ENCODE results near the gene PRRX2. TPM values are rescaled to one million over a fixed set of nuclear protein-coding genes. Genes with fewer than 3 reads are reported as not detected.

The PRRX2 gene
- total and polyA plus RNA-seq, 2 of the 4 experiments (the other 2 are of a cell fraction), result 12.7 to 35.5 TPM

GRCh38 chr9:129650680-129651235 lies 14.7 kb upstream of the PRRX2 start:
- Histone ChIP-seq H3K4me2 (ENCODE audit: low read depth, low read length) (no peak overlapping the region), H4K20me1 (ENCODE audit: insufficient read depth, low read length) (no peaks in the 10 kb centered on the region), H3K18ac (ENCODE audit: low read depth, low read length) (no peak overlapping the region; the same call in 1 of the 2 replicates), H4K91ac (ENCODE audit: insufficient read depth, low read depth, low read length) (no peak overlapping the region; the same call in 1 of the 2 replicates), H3K27ac (ENCODE audit: insufficient read depth, low read length) (no peak overlapping the region), H3K79me1 (ENCODE audit: low read depth in 1 of 2, low read length in 2 of 2) (peaks cover 0 to 10% of the 10 kb centered on the region in 2 experiments; a peak in 1 of 4 replicates), H3K9me1 (ENCODE audit: insufficient read depth, low read length) (peaks cover 10% of the 10 kb centered on the region), H2AK5ac (ENCODE audit: low read depth, low read length) (no peak overlapping the region), H4K5ac (ENCODE audit: low read depth, low read length) (no peak overlapping the region), H3K14ac (replicated peaks; ENCODE audit: low read depth, low read length) (peak overlapping the region; percentile 53; the same call in 1 of the 2 replicates), H2AFZ (replicated peaks; ENCODE audit: low read length, poor library complexity) (no peak overlapping the region), H2AK9ac (replicated peaks; ENCODE audit: low read depth, low read length, poor library complexity) (no peak overlapping the region), H2BK20ac (ENCODE audit: low read depth, low read length) (peak overlapping the region; percentile 42; the same call in 1 of the 2 replicates), H3K9me3 (ENCODE audit: control insufficient read depth, insufficient read depth, low read length) (no peaks in the 10 kb centered on the region), H3K27me3 (ENCODE audit: control insufficient read depth, insufficient read depth, low read length) (no peaks in the 10 kb centered on the region), H3K56ac (ENCODE audit: extremely low read depth, insufficient read depth, low read length) (no peak overlapping the region), H3K4me1 (ENCODE audit: control insufficient read depth, insufficient read depth, low read length) (peaks cover 15% of the 10 kb centered on the region; the same call in 1 of the 2 replicates), H3K4ac (ENCODE audit: low read depth, low read length) (peak overlapping the region; percentile 47; the same call in 1 of the 2 replicates), H2BK120ac (ENCODE audit: low read depth, low read length) (0 out of 2 replicates have a peak overlapping the region, but pooled peaks have one; percentile 46), H2BK15ac (ENCODE audit: low read depth, low read length) (no peak overlapping the region), H3K9ac (ENCODE audit: low read depth, low read length) (no peak overlapping the region), H2BK5ac (ENCODE audit: low read depth, low read length, poor library complexity, severe bottlenecking) (no peak overlapping the region), H3K36me3 (ENCODE audit: control insufficient read depth, insufficient read depth, low read length) (no peaks in the 10 kb centered on the region), H3K4me3 (ENCODE audit: insufficient read depth, low read depth, low read length) (no peak overlapping the region), H3K23ac (ENCODE audit: low read depth, low read length) (no peak overlapping the region), H4K8ac (ENCODE audit: low read depth in 2 of 2, low read length in 2 of 2) (no peak overlapping the region)
- WGBS, 2 experiments (ENCODE audit: extremely low coverage in 2 of 2, insufficient read length in 1 of 2), result 97% methylated on average over 4 of the region's 10 CpGs; no CpG with 5 or more reads in 1 of the 2 experiments
- ChIA-PET CTCF (no interaction called here), POLR2A (ENCODE audit: unreplicated experiment) (no interaction called here)
- in situ Hi-C loops (cut with MboI; ENCODE audit: low sequenced_read_pairs) (loop anchor here (5.0 kb wide), 1 partner anchor 132 kb away; no protein-coding TSS in a partner anchor), dilution Hi-C loops (cut with HindIII; ENCODE audit: low sequenced_read_pairs, unreplicated experiment) (no loop called here), intact Hi-C loops (cut with micrococcal nuclease) (no loop called here)
- ATAC-seq (ENCODE audit: low read depth), result no peak
- no peak for TF ChIP-seq POLR2A (IDR thresholded peaks at IDR 0.05; ENCODE audit: low read depth, low read length)
- no peak for TF ChIP-seq CHD1 (IDR thresholded peaks at IDR 0.05; ENCODE audit: low read depth, low read length)
- TF ChIP-seq, protein P1, sequence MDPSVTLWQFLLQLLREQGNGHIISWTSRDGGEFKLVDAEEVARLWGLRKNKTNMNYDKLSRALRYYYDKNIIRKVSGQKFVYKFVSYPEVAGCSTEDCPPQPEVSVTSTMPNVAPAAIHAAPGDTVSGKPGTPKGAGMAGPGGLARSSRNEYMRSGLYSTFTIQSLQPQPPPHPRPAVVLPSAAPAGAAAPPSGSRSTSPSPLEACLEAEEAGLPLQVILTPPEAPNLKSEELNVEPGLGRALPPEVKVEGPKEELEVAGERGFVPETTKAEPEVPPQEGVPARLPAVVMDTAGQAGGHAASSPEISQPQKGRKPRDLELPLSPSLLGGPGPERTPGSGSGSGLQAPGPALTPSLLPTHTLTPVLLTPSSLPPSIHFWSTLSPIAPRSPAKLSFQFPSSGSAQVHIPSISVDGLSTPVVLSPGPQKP (IDR thresholded peaks at IDR 0.05; ENCODE audit: borderline replicate concordance, low read depth, low read length), result no peak
- TF ChIP-seq FOS (IDR thresholded peaks at IDR 0.05; ENCODE audit: low read depth, low read length), result no peak
- TF ChIP-seq RAD21 (IDR thresholded peaks at IDR 0.05; ENCODE audit: low read length), result no peak
- no peak for TF ChIP-seq CEBPB (IDR thresholded peaks at IDR 0.05; ENCODE audit: low read depth, low read length)
- no peak for TF ChIP-seq RFX5 (IDR thresholded peaks at IDR 0.05; ENCODE audit: low read depth, low read length)
- TF ChIP-seq, protein P2, sequence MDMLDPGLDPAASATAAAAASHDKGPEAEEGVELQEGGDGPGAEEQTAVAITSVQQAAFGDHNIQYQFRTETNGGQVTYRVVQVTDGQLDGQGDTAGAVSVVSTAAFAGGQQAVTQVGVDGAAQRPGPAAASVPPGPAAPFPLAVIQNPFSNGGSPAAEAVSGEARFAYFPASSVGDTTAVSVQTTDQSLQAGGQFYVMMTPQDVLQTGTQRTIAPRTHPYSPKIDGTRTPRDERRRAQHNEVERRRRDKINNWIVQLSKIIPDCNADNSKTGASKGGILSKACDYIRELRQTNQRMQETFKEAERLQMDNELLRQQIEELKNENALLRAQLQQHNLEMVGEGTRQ (IDR thresholded peaks at IDR 0.05; ENCODE audit: low read depth, low read length), result no peak
- no peak for DNase-seq
- no TSS peak for BruUV-seq (replicated peaks)

Measured in IMR-90 (cell line).